Activated T-cell treated with anti-CD3 and anti-CD28 coated beads for 24 hours (primary cell): Measurements from ENCODE around the gene ISLR2.
"Not testable (repeated sequence)": the region's sequence is repeated elsewhere in the genome, so short reads cannot be mapped to it uniquely, and the experiment has no call there.

Experiments used
- DNase-seq: peaks from one replicate; pipeline ENCODE4 v3.0.0-alpha.2; 2020; ENCODE audit warnings: low read depth

ISLR2 gene, protein sequence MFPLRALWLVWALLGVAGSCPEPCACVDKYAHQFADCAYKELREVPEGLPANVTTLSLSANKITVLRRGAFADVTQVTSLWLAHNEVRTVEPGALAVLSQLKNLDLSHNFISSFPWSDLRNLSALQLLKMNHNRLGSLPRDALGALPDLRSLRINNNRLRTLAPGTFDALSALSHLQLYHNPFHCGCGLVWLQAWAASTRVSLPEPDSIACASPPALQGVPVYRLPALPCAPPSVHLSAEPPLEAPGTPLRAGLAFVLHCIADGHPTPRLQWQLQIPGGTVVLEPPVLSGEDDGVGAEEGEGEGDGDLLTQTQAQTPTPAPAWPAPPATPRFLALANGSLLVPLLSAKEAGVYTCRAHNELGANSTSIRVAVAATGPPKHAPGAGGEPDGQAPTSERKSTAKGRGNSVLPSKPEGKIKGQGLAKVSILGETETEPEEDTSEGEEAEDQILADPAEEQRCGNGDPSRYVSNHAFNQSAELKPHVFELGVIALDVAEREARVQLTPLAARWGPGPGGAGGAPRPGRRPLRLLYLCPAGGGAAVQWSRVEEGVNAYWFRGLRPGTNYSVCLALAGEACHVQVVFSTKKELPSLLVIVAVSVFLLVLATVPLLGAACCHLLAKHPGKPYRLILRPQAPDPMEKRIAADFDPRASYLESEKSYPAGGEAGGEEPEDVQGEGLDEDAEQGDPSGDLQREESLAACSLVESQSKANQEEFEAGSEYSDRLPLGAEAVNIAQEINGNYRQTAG

DNA sequence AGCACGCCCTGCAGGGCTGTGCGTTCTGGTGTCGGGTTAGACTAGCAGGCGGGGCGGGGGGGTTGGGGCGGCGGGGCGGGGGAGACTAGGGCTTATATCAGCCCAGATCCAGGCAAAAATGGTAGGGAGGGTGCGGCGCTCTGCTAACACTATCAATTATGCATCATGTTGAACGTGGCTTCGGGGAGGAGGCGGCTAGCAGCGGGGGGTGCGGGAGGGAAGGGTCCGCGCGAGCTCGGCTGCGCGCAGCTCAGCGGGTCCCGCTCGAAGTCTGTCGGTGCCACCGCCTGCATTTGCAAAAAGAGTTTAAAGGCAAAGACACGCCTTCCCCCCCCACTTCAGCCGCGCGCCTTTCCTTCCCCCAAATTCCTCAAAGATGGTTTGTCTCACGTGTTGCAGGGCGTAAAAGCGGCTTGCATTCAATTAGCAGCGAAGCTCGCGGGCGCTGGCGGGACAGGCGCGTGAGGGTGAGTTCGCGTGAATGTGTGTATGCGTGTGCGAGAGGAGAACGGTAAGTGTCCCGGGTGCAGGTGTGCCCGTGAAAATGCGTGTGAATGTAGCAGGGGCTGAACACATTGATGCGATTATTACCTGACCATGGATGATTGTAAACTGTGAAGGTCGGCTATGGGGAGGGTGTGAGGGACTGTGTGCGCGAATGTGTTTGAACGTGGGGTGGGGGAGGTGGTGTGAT is at the start of gene ISLR2:
TSS of gene ISLR2 (plus strand) at position 432 of the 694 bp plus-strand sequence. CDS start 2,169 bp downstream, outside the sequence.
- no peak for DNase-seq

DNA sequence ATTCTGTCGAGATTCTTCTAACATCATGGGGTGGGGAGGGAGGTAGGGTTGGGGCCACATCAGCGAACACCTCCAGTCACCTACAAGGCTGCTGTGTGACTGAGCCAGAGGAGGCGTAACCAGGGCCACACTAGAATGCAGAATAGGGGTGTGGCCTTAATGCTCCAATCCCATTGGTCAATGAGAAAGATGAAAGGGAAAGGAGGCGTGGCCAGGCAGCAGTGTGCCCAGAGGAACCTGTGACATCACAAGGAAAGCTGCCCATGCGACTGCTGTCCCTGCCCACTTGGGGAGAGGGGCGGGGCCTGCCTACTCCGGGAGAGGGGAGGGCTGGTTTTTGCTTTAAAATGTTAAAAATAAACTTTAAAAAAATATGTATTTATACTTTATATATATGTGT is 47.9 kb upstream of the ISLR2 start, which contains the start of gene GOLGA6A:
TSS of gene GOLGA6A (minus strand) at position 101 of the 400 bp plus-strand sequence. CDS start at position 60, 41 bp downstream.
- not testable (repeated sequence) for DNase-seq

DNA sequence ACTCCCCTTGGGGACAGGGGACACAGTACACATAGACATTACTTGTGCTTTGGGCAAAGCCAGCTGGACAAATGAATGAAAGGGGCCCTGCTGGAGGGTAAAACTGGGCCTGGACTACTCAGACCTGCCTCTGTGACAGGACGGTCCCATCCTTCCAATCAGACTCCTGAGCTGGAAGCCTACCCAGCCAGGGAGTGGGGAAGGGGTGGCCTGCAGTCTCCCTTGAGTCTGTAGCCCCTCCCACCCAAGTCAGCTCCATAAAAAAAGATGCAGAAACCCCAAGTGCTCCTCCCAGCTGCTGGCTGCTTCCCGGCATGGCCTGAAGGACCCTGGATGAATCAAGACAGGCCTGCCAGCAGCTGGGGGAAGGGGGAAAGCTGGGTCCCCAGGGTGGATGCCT is 35.8 kb upstream of the ISLR2 start:
- not testable (repeated sequence) for DNase-seq

DNA sequence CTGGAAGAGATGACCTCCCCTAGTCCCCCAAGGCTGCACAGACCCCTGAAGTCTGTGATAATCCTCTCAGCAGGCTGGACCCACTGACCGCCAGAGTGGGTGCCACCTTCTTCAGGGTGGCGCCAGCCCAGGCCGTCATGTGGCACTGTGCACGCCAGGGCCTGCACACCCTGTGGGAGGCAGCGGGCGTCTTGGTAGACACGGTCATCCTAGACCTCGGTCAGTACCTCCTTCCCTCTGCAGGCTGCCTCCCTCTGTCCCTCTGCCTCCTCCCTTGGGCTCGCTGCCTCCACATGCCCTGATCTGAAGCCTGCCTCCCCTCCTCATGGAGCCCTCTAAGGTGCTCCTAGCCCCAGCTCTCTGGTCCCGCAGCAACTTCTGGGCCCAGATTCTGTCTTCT is 34.8 kb upstream of the ISLR2 start:
- DNase-seq: not testable (repeated sequence)

DNA sequence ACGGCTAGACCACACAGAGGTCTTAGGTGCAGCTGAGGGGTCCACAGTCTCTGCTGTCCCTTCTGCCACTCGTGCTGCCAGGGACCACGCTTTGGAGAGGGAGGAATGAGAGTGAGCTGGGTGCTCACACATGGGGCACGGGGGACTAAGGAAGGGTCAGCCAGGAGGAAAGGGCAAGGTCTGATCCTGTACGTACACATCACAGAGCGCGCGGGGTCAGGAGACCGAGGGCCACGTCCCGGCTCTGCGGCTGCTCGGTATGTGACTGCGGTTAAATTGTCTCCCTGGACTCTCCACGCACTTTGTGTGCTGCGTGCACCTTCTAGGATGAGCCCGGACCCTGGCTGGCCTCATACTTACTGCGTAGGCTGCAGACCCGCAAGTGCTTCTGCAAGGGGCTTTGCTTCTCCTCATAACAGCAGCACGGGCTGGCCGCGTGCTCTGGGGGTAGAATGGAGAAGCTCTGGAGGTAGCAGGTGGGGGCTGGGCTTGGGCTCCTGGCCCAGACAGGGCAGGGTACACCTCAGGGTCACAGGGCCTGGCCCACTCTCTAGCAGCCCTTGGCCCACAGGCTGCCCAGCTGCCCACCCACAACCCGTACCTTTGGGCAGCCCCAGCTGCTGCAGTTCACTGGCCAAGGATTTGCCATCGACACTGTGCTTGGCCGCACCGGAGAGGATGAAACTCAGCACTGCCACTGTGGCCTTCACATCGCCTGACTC is 33.5 kb upstream of the ISLR2 start:
- not testable (repeated sequence) for DNase-seq

DNA sequence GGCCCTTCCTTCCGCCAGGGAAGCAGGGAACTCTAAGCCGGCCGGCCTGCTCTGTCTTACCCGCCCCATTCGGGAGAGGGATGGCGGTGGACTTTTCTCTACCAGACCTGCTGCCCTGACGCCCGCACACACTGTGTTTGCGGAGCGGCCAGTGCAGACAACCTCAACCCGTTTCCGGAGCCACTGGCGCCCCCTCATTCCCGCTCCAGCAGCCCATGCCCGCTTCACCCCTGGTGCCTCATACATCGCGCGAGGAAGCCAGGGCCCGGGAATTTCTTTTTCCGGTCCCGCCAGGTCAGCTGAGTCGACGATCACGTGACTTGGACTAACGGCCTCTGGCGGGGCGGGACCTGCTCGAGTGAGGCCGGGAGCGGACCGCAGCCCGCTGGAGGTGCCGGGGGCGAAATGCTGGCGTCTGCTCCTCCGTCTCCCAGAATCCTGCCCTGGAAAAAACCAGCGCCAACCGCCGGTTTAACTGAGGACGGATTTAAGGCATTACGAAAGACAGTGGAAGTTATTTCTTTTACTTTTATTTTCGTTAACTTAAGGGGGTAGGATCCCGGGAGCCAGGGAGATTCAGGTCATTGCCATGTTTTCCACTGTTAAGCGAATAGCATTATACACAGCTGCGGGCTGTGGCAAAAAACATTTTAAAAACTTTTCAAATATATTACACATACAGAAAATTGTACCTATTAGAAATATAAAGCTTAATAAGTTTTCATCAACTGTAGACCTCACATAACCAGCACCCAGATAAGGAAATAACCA is 30.2 kb upstream of the ISLR2 start:
- DNase-seq: peak; percentile 80

DNA sequence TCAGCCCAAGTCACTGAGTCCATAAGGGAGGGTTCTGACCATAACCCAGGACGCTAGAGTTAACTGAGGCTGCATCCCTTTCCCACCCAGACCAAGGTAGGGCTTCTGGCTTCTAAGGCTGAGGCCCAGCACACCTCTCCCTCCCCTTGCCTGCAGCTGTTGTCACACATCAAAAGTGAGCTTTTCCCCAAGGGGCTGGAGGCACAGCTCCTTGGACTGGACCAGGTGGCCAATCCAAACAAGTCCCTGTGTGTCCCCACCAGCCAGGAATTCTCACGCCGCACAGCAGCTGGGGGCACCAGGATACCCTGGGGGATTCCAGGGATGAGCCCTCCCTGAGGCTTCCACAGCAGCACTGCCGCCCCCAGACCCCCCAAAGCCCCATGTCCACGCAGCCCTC is 22.3 kb upstream of the ISLR2 start:
- DNase-seq: no peak

DNA sequence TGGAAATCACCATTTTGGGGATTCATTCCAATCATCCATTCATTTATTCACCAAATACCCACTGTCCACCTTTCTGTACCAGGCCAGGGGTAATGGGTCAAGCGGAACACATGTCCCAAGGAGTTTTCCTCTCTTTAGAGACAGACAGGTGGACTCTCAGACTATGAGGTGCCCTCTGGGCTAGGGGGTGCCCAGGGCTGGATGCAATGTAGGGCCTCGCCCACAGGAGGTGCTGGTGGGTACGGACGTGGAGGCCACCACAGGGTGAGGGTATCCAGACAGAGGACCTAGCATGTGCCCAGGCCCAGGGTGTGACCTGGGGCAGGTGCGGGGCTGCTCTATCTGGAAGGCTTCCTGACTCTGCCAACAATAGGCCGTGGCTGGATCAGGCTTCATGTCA is 21.8 kb upstream of the ISLR2 start:
- not testable (repeated sequence) for DNase-seq

DNA sequence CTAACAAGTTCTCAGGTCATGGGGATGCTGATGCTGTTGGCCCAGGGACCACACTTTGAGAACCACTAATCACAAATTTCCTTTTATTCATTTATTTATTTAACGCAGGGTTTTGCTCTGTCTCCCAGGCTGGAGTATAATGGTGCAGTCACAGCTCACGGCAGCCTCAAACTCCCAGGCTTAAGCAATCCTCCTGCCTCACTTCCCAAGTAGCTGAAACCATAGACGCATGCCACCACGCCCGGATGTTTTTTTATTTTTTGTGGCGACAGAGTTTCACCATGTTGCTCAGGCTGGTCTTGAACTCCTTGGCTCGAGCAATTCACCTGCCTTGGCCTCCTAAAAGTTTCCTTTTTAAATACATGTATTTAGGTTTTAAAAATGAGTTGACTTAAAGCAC is 20.7 kb upstream of the ISLR2 start:
- no peak for DNase-seq

DNA sequence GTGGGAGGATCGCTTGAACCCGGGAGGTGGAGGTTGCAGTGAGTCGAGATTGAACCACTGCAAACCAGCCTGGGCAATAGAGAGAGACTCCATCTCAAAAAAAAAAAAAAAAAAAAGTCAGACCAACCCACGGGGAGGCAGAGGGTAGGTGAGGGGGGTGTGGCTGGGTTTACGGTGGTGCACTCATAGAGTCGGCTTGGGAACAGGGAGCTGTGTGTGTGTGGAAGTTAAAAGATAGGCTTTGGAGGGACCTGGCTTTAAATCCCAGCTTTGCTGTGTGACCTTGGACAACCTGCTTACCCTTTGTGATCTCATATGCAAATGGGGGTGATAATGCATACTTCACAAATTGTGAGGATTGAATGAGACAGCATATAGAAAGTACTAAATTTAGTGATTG is 10.0 kb upstream of the ISLR2 start:
- no peak for DNase-seq

DNA sequence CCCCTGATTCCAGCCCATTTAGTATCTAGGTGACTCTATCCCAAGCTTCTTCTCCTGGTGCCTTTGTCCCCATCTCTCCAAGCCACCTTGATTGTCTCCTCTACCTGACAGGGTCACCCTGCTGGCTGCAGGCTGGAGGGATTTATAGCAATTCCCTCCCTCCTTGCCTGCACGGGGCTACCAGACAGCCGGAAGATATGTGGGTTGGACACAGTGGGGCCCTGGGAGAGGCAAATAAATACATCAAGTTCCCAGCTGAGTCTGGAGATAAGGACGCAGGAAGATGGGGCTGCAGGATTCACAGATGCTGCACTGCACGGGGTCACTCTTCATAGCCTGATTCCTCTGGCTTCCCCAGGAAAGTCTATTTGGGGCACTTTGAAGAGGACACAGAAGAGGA is 9.3 kb upstream of the ISLR2 start:
- no peak for DNase-seq

DNA sequence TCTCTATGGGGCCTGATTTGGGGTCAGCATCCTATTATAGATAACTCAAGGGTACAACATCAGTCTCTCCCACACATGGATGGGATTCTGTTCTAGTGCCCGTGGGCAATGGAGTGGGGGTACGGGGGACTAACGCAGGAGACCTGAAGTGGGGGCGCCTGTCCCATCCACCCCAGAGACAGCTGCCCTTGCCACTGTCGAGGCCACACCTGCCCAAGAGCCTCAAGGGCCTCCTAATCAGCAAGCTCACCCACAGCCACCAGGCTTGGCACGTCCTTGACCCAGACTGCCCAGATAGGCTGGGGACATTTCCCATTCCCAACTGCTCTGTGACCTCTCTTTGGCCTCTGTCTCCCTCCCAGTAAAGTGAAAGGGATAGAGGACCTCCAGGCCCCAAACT is 8.5 kb upstream of the ISLR2 start:
- DNase-seq: no peak

DNA sequence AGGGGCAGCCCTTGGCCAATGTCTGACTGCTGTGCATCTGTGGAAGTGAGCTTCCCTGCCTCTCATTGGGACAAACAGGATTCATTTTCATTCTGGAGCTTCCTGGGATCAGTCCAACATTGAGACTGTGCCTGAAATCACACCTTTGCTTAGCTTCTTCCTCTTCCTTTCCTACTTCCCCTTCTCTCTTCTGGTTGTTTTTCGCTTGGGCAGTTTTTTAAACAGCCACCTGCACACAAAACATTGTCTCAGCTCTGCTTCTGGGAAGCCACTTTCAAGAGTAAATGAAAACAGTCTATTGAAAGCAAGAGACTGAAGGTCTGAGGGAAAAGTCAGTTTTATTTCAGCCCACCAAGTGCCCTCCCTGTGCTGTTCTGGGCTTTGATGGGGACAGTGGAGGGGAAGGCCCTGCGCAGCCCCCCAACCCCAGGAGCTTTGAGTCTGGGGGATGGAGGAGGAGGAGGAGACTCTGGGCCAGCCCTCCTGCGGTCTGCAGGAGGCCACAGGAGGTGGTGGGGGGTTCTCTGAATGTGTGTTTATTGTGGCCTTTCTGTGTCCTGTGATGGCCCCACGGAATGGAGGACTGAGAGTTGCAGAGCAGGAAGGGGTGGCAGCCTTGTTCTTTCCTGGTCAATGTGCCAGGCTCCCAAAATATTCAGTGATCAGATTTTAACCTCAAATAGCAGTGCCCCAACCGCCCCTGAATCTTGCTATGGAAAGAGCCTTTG is 7.8 kb upstream of the ISLR2 start:
- no peak for DNase-seq

DNA sequence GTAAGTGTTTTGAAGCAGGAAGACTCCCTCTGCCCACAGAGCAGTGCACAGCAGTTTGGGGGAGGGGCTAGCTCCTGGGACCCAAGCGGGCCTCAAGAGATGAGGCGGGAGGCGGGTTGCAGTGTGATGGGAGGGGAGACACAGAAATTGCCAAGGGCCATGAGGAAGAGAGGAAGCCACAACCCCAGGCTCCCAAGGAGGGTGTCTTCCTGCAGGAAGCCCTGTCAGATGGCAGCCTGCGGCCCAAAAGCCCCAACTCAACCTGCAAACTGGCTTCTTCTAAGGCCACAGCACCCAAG is 7.3 kb upstream of the ISLR2 start:
- DNase-seq: no peak

DNA sequence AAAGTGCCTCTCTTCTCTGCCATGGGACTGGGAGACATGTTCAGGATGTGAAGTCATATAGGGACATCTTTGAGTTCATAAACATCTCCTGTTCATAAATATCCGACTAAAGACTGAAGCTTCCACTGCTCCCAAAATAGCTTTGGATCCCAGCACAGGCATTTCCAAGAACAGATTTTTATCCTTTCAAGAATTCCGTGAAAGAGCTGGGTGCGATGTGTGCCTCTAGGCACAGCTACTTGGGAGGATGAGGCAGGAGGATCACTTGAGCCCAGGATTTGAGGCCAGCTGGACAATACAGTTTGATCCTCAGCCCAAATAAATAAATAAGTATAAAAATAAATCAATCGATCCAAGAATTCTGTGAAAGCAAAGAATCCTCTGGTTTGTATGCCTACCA is 6.7 kb upstream of the ISLR2 start:
- DNase-seq: no peak

DNA sequence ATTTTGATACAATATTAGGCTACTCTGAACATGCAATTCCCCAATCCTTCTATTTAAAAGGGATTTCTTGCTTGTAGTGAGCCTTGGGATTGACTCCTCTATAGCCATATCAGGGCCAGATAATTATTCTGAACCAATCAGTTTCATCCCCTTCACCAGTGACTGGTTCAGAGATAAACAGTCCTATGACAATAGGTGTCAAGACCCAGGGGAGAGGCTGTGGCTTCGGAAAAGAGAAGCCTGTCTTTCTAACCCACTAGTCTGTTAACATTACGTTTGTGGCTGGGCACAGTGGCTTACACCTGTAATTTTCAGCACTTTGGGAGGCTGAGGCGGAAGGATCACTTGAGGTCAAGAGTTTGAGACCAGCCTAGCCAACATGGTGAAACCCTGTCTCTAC is 6.2 kb upstream of the ISLR2 start:
- no peak for DNase-seq

DNA sequence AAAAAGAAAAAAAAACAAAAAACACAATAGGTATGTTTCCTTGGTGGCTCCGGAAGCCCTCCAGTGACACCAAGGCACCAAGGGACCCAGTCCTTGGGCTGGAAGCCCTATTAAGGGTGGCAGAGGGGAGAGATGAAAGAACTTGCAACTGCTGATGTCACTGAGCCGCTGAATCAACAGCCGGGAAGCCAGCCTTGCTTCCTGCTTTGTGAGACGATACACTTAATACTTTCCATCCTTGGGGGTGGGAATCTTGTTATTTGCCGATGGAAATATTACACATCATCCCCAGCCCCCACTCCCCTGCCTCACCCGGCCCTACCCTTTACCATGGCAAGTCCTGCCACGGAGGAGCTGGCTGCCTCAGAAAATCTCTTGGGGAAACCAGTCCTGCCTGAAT is 5.6 kb upstream of the ISLR2 start:
- DNase-seq: no peak

DNA sequence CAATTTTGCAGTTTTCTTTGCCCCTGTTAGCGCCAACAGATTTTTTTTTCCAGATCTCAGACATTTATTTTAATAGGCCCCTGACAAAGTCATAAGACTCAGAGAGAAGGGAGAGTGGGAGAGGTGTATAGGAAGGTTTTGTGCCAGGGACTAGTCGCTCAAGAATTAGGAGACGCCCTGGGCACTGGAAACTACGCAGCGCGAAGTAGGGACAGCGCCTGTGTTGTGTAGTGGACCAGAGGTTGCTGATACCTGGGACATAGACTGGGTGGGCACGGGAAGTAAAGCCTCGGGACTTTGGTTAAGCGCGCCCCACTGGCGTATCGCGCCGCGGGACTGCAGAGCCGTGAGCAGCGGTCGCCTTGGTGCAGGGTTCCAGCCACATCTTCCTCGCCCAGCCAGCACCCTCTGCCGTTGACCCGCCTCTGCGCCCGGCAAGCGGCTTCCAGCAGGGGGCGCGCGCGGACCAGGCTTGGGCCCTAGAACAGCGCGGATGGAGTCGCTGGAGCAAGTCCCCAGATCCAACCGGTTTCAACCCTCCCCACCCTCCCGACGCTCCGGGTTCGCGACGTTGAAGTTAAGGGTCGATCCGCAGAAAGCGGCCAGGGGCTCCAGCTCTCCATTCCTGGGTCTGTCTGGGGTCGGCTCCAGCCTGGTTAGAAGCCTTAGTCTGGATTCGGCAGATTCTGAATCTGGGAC is 3.0 kb upstream of the ISLR2 start:
- DNase-seq: peak; percentile 81

DNA sequence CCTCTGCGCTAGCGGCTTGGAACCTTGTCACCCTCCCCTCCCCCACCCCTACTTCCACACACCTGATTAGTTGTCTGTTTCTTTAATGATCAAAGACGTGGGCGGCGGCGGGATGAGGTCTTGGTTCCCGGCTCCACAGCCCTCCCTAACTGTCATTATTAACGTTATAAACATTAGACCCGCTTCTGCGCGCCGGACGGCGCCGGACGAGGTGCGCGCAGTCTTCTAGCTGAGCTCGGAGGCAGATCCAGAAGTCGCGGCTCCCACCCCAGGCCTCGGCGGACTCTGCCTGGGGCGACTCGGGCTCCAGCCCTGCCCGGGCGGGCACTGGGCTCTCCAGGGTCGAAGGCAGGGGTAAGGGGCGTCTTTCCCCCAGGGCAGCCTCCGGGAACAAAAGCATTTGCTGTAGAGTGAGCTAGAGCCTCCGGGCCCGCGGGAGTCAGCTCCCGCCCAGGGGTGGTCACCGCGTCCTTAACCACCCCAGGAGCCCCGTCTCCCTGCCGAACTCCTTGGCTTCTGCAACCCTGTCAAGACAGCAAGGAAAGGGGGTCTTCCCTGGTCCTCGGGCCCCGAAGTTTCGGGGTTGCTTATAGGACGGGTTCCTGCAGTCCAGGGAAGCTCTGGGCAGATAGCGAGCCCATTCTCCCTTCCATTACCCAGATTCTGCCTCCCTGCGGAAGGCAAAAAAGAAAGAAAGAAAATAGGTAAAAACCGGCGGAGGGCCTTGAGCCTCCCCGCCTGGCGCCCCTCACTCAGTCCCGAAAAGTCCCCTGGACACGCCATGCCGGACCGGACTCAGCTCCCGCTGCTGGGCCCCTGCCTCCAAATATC is 2.2 kb upstream of the ISLR2 start:
- DNase-seq: no peak
